Testis (tissue), 2 donors: ENCODE measurements around the gene BBS4.
"Not testable (repeated sequence)": the region's sequence is repeated elsewhere in the genome, so short reads cannot be mapped to it uniquely, and the experiment has no call there.

Experiments
- CTCF ChIP-seq, 3 experiments: fragments of 450-650 bp in 2 of 3; fragments of 200-600 bp in 1 of 3; sonication (generic) in 1 of 3; IDR thresholded peaks; one replicate each; pipeline ENCODE4 v1.5.1; 2016 to 2019; ENCODE audit warnings: antibody characterized with exemption in 3 of 3, mild to moderate bottlenecking in 2 of 3, moderate library complexity in 1 of 3
- POLR2A ChIP-seq: fragments of 450-650 bp; IDR thresholded peaks from one replicate; pipeline ENCODE4 v1.6.1; 2017; ENCODE audit warnings: antibody characterized with exemption, mild to moderate bottlenecking, moderate library complexity

DNA sequence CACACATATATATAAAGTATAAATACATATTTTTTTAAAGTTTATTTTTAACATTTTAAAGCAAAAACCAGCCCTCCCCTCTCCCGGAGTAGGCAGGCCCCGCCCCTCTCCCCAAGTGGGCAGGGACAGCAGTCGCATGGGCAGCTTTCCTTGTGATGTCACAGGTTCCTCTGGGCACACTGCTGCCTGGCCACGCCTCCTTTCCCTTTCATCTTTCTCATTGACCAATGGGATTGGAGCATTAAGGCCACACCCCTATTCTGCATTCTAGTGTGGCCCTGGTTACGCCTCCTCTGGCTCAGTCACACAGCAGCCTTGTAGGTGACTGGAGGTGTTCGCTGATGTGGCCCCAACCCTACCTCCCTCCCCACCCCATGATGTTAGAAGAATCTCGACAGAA is 31.6 kb upstream of the BBS4 start, which contains the start of gene GOLGA6B:
- not testable (repeated sequence) for TF ChIP-seq CTCF (IDR thresholded peaks at IDR 0.05); POLR2A
